WTC11 (cell line): ENCODE data around the gene CIDEB. TPM values are rescaled to one million over a fixed set of nuclear protein-coding genes. Genes with fewer than 3 reads are reported as not detected.
A peak's percentile ranks its signal among the peaks of the same experiment; 100 is the strongest.

ENCODE experiments used
- ATAC-seq: fragments of 200-7000 bp; cut with Tn5 transposase; 2 replicates; pipeline ENCODE4 v1.10.0; 2021; ENCODE audit warnings: mild to moderate bottlenecking, moderate library complexity
- CTCF ChIA-PET: fragments of 300-600 bp; sonication (Branson Sonifier 250); formaldehyde crosslinking; loops from one replicate; lab custom pipeline; 2021; ENCODE audit warnings: antibody characterized with exemption; lab: Charles Lee
- POLR2A ChIA-PET: fragments of 350-600 bp; sonication (Branson Sonifier 250); formaldehyde crosslinking; loops from one replicate; lab custom pipeline; 2021; ENCODE audit warnings: antibody characterized with exemption; lab: Charles Lee
- DNase-seq: peaks from one replicate; pipeline ENCODE4 v3.0.0; 2021; ENCODE audit warnings: low spot score
- H3K27ac Mint-ChIP-seq: 2 replicates; pipeline ENCODE4 v1.8.0; 2021; ENCODE audit warnings: mixed read lengths
- H3K27me3 Mint-ChIP-seq: 2 replicates; pipeline ENCODE4 v1.8.0; 2021; ENCODE audit warnings: low read depth, mild to moderate bottlenecking, moderate library complexity, mixed read lengths
- H3K36me3 Mint-ChIP-seq: 2 replicates; pipeline ENCODE4 v1.8.0; 2021; ENCODE audit warnings: mixed read lengths
- H3K4me1 Mint-ChIP-seq: 2 replicates; pipeline ENCODE4 v1.8.0; 2022; ENCODE audit warnings: mixed read lengths
- H3K4me3 Mint-ChIP-seq: 2 replicates; pipeline ENCODE4 v1.8.0; 2021; ENCODE audit warnings: mild to moderate bottlenecking, moderate library complexity, mixed read lengths
- H3K9me3 Mint-ChIP-seq: 2 replicates; pipeline ENCODE4 v1.8.0; 2021; ENCODE audit warnings: mixed read lengths
- AFF4 ChIP-seq: sonication (generic); formaldehyde crosslinking; IDR thresholded peaks from 2 replicates; pipeline ENCODE4 v1.8.1; 2023; ENCODE audit warnings: mild to moderate bottlenecking, missing genetic modification reagents, borderline replicate concordance
- CREB1 ChIP-seq: sonication (generic); formaldehyde crosslinking; IDR thresholded peaks from 2 replicates; pipeline ENCODE4 v1.8.0; 2023; ENCODE audit warnings: mild to moderate bottlenecking, missing genetic modification reagents
- CREM ChIP-seq: sonication (generic); formaldehyde crosslinking; IDR thresholded peaks from 2 replicates; pipeline ENCODE4 v1.8.1; 2022; ENCODE audit warnings: mild to moderate bottlenecking, missing genetic modification reagents, moderate library complexity
- FOXP4 ChIP-seq: sonication (generic); formaldehyde crosslinking; IDR thresholded peaks from 2 replicates; pipeline ENCODE4 v1.8.0; 2022; ENCODE audit warnings: mild to moderate bottlenecking, missing genetic modification reagents
- GTF2I ChIP-seq: fragments of 250-450 bp; sonication (Bioruptor Pico); conservative IDR thresholded peaks from 2 replicates; pipeline ENCODE4 v1.4.0; 2021; ENCODE audit warnings: mild to moderate bottlenecking
- MAX ChIP-seq: sonication (generic); formaldehyde crosslinking; IDR thresholded peaks from 2 replicates; pipeline ENCODE4 v1.8.0; 2022; ENCODE audit warnings: mild to moderate bottlenecking, missing genetic modification reagents
- NR1H2 ChIP-seq: sonication (generic); formaldehyde crosslinking; IDR thresholded peaks from 2 replicates; pipeline ENCODE4 v1.9.0; 2021; ENCODE audit warnings: mild to moderate bottlenecking, moderate library complexity, missing genetic modification reagents
- PRDM15 ChIP-seq: sonication (generic); formaldehyde crosslinking; IDR thresholded peaks from 2 replicates; pipeline ENCODE4 v1.8.0; 2022; ENCODE audit warnings: missing genetic modification reagents
- SP1 ChIP-seq: sonication (generic); formaldehyde crosslinking; conservative IDR thresholded peaks from 2 replicates; pipeline ENCODE4 v1.8.1; 2022; ENCODE audit warnings: missing genetic modification reagents
- TEAD1 ChIP-seq: sonication (generic); formaldehyde crosslinking; IDR thresholded peaks from 2 replicates; pipeline ENCODE4 v1.8.0; 2022; ENCODE audit warnings: mild to moderate bottlenecking, missing genetic modification reagents
- ZBTB21 ChIP-seq: sonication (generic); formaldehyde crosslinking; IDR thresholded peaks from 2 replicates; pipeline ENCODE4 v1.8.1; 2023; ENCODE audit warnings: mild to moderate bottlenecking, missing genetic modification reagents, borderline replicate concordance
- ZBTB43 ChIP-seq: sonication (generic); formaldehyde crosslinking; IDR thresholded peaks from 2 replicates; pipeline ENCODE4 v1.8.1; 2023; ENCODE audit warnings: mild to moderate bottlenecking, missing genetic modification reagents
- ZNF232 ChIP-seq: sonication (generic); formaldehyde crosslinking; IDR thresholded peaks from 2 replicates; pipeline ENCODE4 v1.8.0; 2022; ENCODE audit warnings: mild to moderate bottlenecking, missing genetic modification reagents
- ZNF281 ChIP-seq: sonication (generic); formaldehyde crosslinking; IDR thresholded peaks from 2 replicates; pipeline ENCODE4 v1.8.0; 2023; ENCODE audit warnings: mild to moderate bottlenecking, missing genetic modification reagents
- ZNF512 ChIP-seq: sonication (generic); formaldehyde crosslinking; IDR thresholded peaks from 2 replicates; pipeline ENCODE4 v1.8.1; 2022; ENCODE audit warnings: missing genetic modification reagents, borderline replicate concordance
- total RNA-seq: library from RNA; stranded (reverse); gene quantifications from 3 replicates; pipeline ENCODE4 v1.2.3, GENCODE V29; 2021

Gene CIDEB
- total RNA-seq, 1 experiment from 2014 or later: 4.7 TPM

- no peak for TF ChIP-seq ZNF281 (CRISPR knock-in tag)
- TF ChIP-seq, all 79 proteins: peak for 0
These were observed 7.3 kb downstream of the CIDEB start (continued) for GRCh38 chr14:24300326-24300980.

- ATAC-seq (peak; percentile 83), DNase-seq (peak; percentile 94)
- Mint-ChIP-seq H3K27me3 (0 out of 2 replicates have a peak, but pooled peaks cover 3% of the 10 kb centered on the region), H3K4me1 (peaks cover 19% of the 10 kb centered on the region), H3K36me3 (peaks cover 29% of the 10 kb centered on the region), H3K4me3 (peak within 1 kb of the TSS; percentile 91), H3K9me3 (no peaks in the 10 kb centered on the region), H3K27ac (peak within 1 kb of the TSS; percentile 89)
- CTCF ChIA-PET: interaction anchor here (0.6 to 8.2 kb wide), 21 partner anchors 8 to 241 kb away, joined by 3 to 165 read pairs (median 8); partner anchors contain the start of genes CHMP4A, CIDEB, IRF9 and KHNYN
- POLR2A ChIA-PET: interaction anchor here (0.5 to 3.6 kb wide), 9 partner anchors 9 to 761 kb away, joined by 3 to 20 read pairs (median 4); partner anchors contain the start of genes CIDEB, LTB4R2, RABGGTA and TINF2
- TF ChIP-seq FOXP4 (CRISPR knock-in tag) (peak; percentile 57; the same call in 1 of the 2 replicates), PRDM15 (CRISPR knock-in tag) (peak; percentile 41; the same call in 1 of the 2 replicates), ZBTB43 (no peak), TEAD1 (CRISPR knock-in tag) (peak; percentile 44; the same call in 1 of the 2 replicates), CREM (peak; percentile 99), GTF2I (CRISPR knock-in tag) (no peak), SP1 (peak; percentile 88), ZNF232 (CRISPR knock-in tag) (0 out of 2 replicates have a peak, but pooled peaks have one; percentile 44), ZBTB21 (CRISPR knock-in tag) (no peak), MAX (CRISPR knock-in tag) (peak; percentile 71), AFF4 (CRISPR knock-in tag) (no peak), ZNF512 (no peak), CREB1 (peak; percentile 89), NR1H2 (CRISPR knock-in tag) (no peak)
These were observed 8.3 kb downstream of the CIDEB start, which contains the start of the genes DHRS1 and NOP9 for GRCh38 chr14:24299255-24300191. Gene DHRS1 (minus strand): TSS chr14:24299780. CDS start chr14:24299106, 674 bp downstream. Gene NOP9 (plus strand): TSS chr14:24299850. CDS start chr14:24299955, 105 bp downstream.
